Middle frontal gyrus (tissue), 1 donor: Measurements from ENCODE around the gene USP11.

Experiments used
- DNase-seq: peaks from one replicate; pipeline ENCODE4 v3.0.0-alpha.2; 2015; ENCODE audit warnings: low spot score; ENCODE audit errors: extremely low spot score

Gene USP11

GRCh38 chrX:47224266-47224895, 8.4 kb upstream of the USP11 start:
- DNase-seq, result no peak

GRCh38 chrX:47224896-47225290, 7.9 kb upstream of the USP11 start:
- no peak for DNase-seq

GRCh38 chrX:47226071-47226470, 6.7 kb upstream of the USP11 start:
- no peak for DNase-seq

GRCh38 chrX:47226531-47227333, 6.1 kb upstream of the USP11 start:
- DNase-seq, result no peak

GRCh38 chrX:47227334-47227583, 5.5 kb upstream of the USP11 start:
- no peak for DNase-seq

- DNase-seq, result no peak
Observed at GRCh38 chrX:47228550-47229270, 4.1 kb upstream of the USP11 start.

- no peak for DNase-seq
Observed at GRCh38 chrX:47229427-47229826, 3.4 kb upstream of the USP11 start.

GRCh38 chrX:47230136-47230868, 2.5 kb upstream of the USP11 start:
- no peak for DNase-seq

- no peak for DNase-seq
Observed at GRCh38 chrX:47231167-47231566, 1.6 kb upstream of the USP11 start.

GRCh38 chrX:47232197-47232802, 509 bp upstream of the USP11 start:
- DNase-seq, result no peak

- peak; percentile 84 for DNase-seq
Observed at GRCh38 chrX:47233333-47234113, 714 bp downstream of the USP11 start.

GRCh38 chrX:47234583-47234982, 1.8 kb downstream of the USP11 start:
- DNase-seq, result no peak

- DNase-seq, result no peak
Observed at GRCh38 chrX:47235691-47236103, 2.9 kb downstream of the USP11 start.

- no peak for DNase-seq
Observed at GRCh38 chrX:47239199-47239598, 6.4 kb downstream of the USP11 start.

- no peak for DNase-seq
Observed at GRCh38 chrX:47239898-47240545, 7.2 kb downstream of the USP11 start.

GRCh38 chrX:47240619-47241018, 7.8 kb downstream of the USP11 start:
- no peak for DNase-seq

- no peak for DNase-seq
Observed at GRCh38 chrX:47241201-47242011, 8.6 kb downstream of the USP11 start.

GRCh38 chrX:47242321-47242720, 9.5 kb downstream of the USP11 start:
- DNase-seq, result no peak

- DNase-seq, result no peak
Observed at GRCh38 chrX:47243351-47243750, 10.5 kb downstream of the USP11 start.
